ENCODE data around the gene FAM234A.

- TF ChIP-seq CTCF (IDR thresholded peaks at IDR 0.05) (no peak), POLR2AphosphoS5 (IDR thresholded peaks at IDR 0.05; ENCODE audit: insufficient read depth in 1 of 2, low read depth in 1 of 2) (no peak)
Observed at GRCh38 chr16:229731-230281, 4.8 kb upstream of the FAM234A start.

Data from vagina (tissue), 2 donors.